HCT116 (cell line): ENCODE data around the gene MST1R. TPM values are rescaled to one million over a fixed set of nuclear protein-coding genes. Genes with fewer than 3 reads are reported as not detected.

ENCODE experiments used
- ATAC-seq: fragments of 200-7000 bp; cut with Tn5 transposase; 2 replicates; pipeline ENCODE4 v1.9.1; 2020; ENCODE audit warnings: mild to moderate bottlenecking, moderate library complexity
- BruUV-seq: library from RNA; stranded (reverse); fragments of 400-500 nt; replicated peaks from 2 replicates; lab custom pipeline; 2021; lab: Mats Ljungman, UMichigan
- CTCF ChIA-PET: fragments of 300-600 bp; sonication (Branson Sonifier 250); formaldehyde crosslinking; loops from one replicate; lab custom pipeline; 2021; ENCODE audit warnings: antibody characterized with exemption; lab: Charles Lee
- POLR2A ChIA-PET: fragments of 300-600, 350-600 bp; sonication (Branson Sonifier 250); formaldehyde crosslinking; loops from one replicate; lab custom pipeline; 2021; ENCODE audit warnings: antibody characterized with exemption; lab: Charles Lee
- RAD21 ChIA-PET, 2 experiments: fragments of 300-600 bp; sonication (Branson Sonifier 250); formaldehyde crosslinking; loops; one replicate each; lab custom pipeline; 2023; ENCODE audit warnings: low total read pairs in 2 of 2; ENCODE audit not compliant: uncharacterized antibody in 2 of 2, unreplicated experiment in 2 of 2, low non-redundant PET in 1 of 2; lab: Charles Lee
- DNase-seq: peaks from one replicate; pipeline ENCODE4 v3.0.0-alpha.2; 2010; ENCODE audit warnings: low read depth, low spot score
- H2AFZ ChIP-seq: fragments of 200-600 bp; shearing (Covaris generic), sonication (generic); 2 replicates; pipeline ENCODE4 v1.6.1; 2017; ENCODE audit warnings: low read depth, mixed run types, mixed read lengths, antibody characterized with exemption, low read length; ENCODE audit not compliant: poor library complexity, severe bottlenecking
- H3K27ac ChIP-seq: 2 replicates; pipeline ENCODE4 v1.5.1; 2012; ENCODE audit warnings: low read depth, low read length
- H3K27me3 ChIP-seq: fragments of 200-600 bp; sonication (generic); 2 replicates; pipeline ENCODE4 v1.6.1; 2016; ENCODE audit warnings: mixed run types, low read length, mixed read lengths; ENCODE audit not compliant: insufficient read depth
- H3K36me3 ChIP-seq, 2 experiments: fragments of 200-500 bp in 1 of 2; fragments of 200-600 bp in 1 of 2; sonication (Bioruptor generic) in 1 of 2; sonication (generic) in 1 of 2; 2 replicates each; pipeline versions ENCODE4 v1.5.1 to v1.6.1; 2014 to 2016; ENCODE audit warnings: low read length in 2 of 2, inconsistent platforms in 1 of 2, mixed read lengths in 1 of 2, mixed run types in 1 of 2; ENCODE audit not compliant: insufficient read depth in 2 of 2, control insufficient read depth in 1 of 2
- H3K4me1 ChIP-seq, 2 experiments: fragments of 200-600 bp in 1 of 2; sonication (generic) in 1 of 2; 2 replicates each; pipeline versions ENCODE4 v1.5.1 to v1.6.1; 2012 to 2017; ENCODE audit warnings: low read length in 2 of 2, inconsistent platforms in 1 of 2, mild to moderate bottlenecking in 1 of 2, mixed read lengths in 1 of 2, mixed run types in 1 of 2, moderate library complexity in 1 of 2; ENCODE audit not compliant: insufficient read depth in 2 of 2, control insufficient read depth in 1 of 2
- H3K4me2 ChIP-seq: fragments of 200-600 bp; sonication (generic); 2 replicates; pipeline ENCODE4 v1.6.1; 2017; ENCODE audit warnings: mixed run types, low read length, mixed read lengths
- H3K4me3 ChIP-seq, 2 experiments: fragments of 200-600 bp in 1 of 2; sonication (generic) in 1 of 2; replicated peaks in 1 of 2; 2 replicates each; pipeline ENCODE4 v1.5.1; 2011 to 2016; ENCODE audit warnings: low read length in 2 of 2, control low read depth in 1 of 2, low read depth in 1 of 2, mild to moderate bottlenecking in 1 of 2, mixed read lengths in 1 of 2, mixed run types in 1 of 2
- H3K79me2 ChIP-seq: fragments of 200-600 bp; sonication (generic); 2 replicates; pipeline ENCODE4 v1.6.1; 2017; ENCODE audit warnings: mild to moderate bottlenecking, mixed run types, low read length, moderate library complexity, mixed read lengths; ENCODE audit not compliant: insufficient read depth
- H3K9ac ChIP-seq: fragments of 200-600 bp; sonication (generic); 2 replicates; pipeline ENCODE4 v1.6.1; 2016; ENCODE audit warnings: low read length, mixed read lengths
- H3K9me2 ChIP-seq: fragments of 200-600 bp; sonication (generic), shearing (Covaris generic); 2 replicates; pipeline ENCODE4 v1.6.1; 2017; ENCODE audit warnings: mixed run types, mild to moderate bottlenecking, moderate library complexity; ENCODE audit not compliant: insufficient read depth
- H3K9me3 ChIP-seq, 2 experiments: fragments of 200-500 bp in 1 of 2; fragments of 200-600 bp in 1 of 2; sonication (Bioruptor generic) in 1 of 2; sonication (generic) in 1 of 2; 2 replicates each; pipeline ENCODE4 v1.6.1; 2014 to 2017; ENCODE audit warnings: low read length in 2 of 2, mixed read lengths in 2 of 2, inconsistent platforms in 1 of 2, low read depth in 1 of 2, mild to moderate bottlenecking in 1 of 2, mixed run types in 1 of 2, moderate library complexity in 1 of 2; ENCODE audit not compliant: control insufficient read depth in 1 of 2, insufficient read depth in 1 of 2
- H4K20me1 ChIP-seq: fragments of 200-600 bp; sonication (generic), shearing (Covaris generic); 2 replicates; pipeline ENCODE4 v1.6.1; 2017; ENCODE audit warnings: mixed run types, mild to moderate bottlenecking, moderate library complexity; ENCODE audit not compliant: insufficient read depth
- CBX3 ChIP-seq: IDR thresholded peaks from 2 replicates; pipeline ENCODE4 v1.6.1; 2012; ENCODE audit warnings: low read depth
- FOSL1 ChIP-seq: IDR thresholded peaks from 2 replicates; pipeline ENCODE4 v1.6.1; 2012; ENCODE audit warnings: low read depth
- MAX ChIP-seq: IDR thresholded peaks from 2 replicates; pipeline ENCODE4 v1.6.1; 2012
- POLR2A ChIP-seq: IDR thresholded peaks from 2 replicates; pipeline ENCODE4 v1.7.0; 2011; ENCODE audit warnings: borderline replicate concordance; ENCODE audit not compliant: insufficient read depth, insufficient read length; ENCODE audit errors: extremely low read depth
- POLR2AphosphoS5 ChIP-seq: IDR thresholded peaks from 2 replicates; pipeline ENCODE4 v1.6.1; 2011; ENCODE audit warnings: mild to moderate bottlenecking, low read depth, low read length, moderate library complexity
- YY1 ChIP-seq: IDR thresholded peaks from 2 replicates; pipeline ENCODE4 v1.6.1; 2011; ENCODE audit warnings: low read length, low read depth, moderate library complexity, mild to moderate bottlenecking; ENCODE audit not compliant: insufficient replicate concordance; ENCODE audit errors: extremely low read depth
- ZFX ChIP-seq: fragments of 450-650 bp; IDR thresholded peaks from 2 replicates; pipeline ENCODE4 v1.6.1; 2017
- intact Hi-C: fragments of 100-400 bp; cut with micrococcal nuclease; formaldehyde crosslinking; loops from 2 replicates; pipeline ENCODE4 v1.10.0; 2022
- total RNA-seq: library from RNA; stranded (reverse); gene quantifications from one replicate; pipeline ENCODE4 v1.2.1, GENCODE V29; 2021; ENCODE audit not compliant: unreplicated experiment

The MST1R gene
- total RNA-seq, 1 experiment from 2014 or later, result 113 TPM

GRCh38 chr3:49896345-49896744 is 7.3 kb downstream of the MST1R start:
- Histone ChIP-seq H3K4me2 (no peak overlapping the region), H3K9me3 (no peaks in the 10 kb centered on the region), H3K27me3 (no peaks in the 10 kb centered on the region), H4K20me1 (no peaks in the 10 kb centered on the region), H3K27ac (no peak overlapping the region), H3K9me2 (no peaks in the 10 kb centered on the region), H3K79me2 (peaks cover 53% of the 10 kb centered on the region), H3K4me1 (peaks cover 27 to 36% of the 10 kb centered on the region in 2 experiments), H3K4me3 (no peak overlapping the region), H3K36me3 (peaks cover 35 to 49% of the 10 kb centered on the region in 2 experiments), H3K9ac (no peak overlapping the region), H2AFZ (no peak overlapping the region)
- ChIA-PET POLR2A (no interaction called here), CTCF (no interaction called here), RAD21 (no interaction called here)
- ATAC-seq, result no peak
- TF ChIP-seq POLR2AphosphoS5 (0 out of 2 replicates have a peak, but pooled peaks have one; percentile 5), POLR2A (no peak)
- BruUV-seq, result no TSS peak
- no peak for DNase-seq
- intact Hi-C loops, result no loop called here

GRCh38 chr3:49895791-49896190 is 7.9 kb downstream of the MST1R start:
- no peak overlapping the region for H3K27ac ChIP-seq
- TF ChIP-seq CBX3 (no peak), ZFX (no peak), MAX (no peak), FOSL1 (no peak), POLR2AphosphoS5 (0 out of 2 replicates have a peak, but pooled peaks have one; percentile 2), YY1 (no peak)
- H3K27me3 ChIP-seq, result no peaks in the 10 kb centered on the region
- DNase-seq (no peak), ATAC-seq (no peak)
- H3K4me2 ChIP-seq, result no peak overlapping the region
- intact Hi-C loops, result no loop called here
- no TSS peak for BruUV-seq
- no peak overlapping the region for H2AFZ ChIP-seq
- H3K79me2 ChIP-seq, result peaks cover 48% of the 10 kb centered on the region
- ChIA-PET RAD21 (no interaction called here), CTCF (no interaction called here), POLR2A (no interaction called here)
- H3K9me3 ChIP-seq, result no peaks in the 10 kb centered on the region
- H3K4me1 ChIP-seq, result peaks cover 22 to 31% of the 10 kb centered on the region in 2 experiments
- no peaks in the 10 kb centered on the region for H3K9me2 ChIP-seq
- no peak overlapping the region for H3K4me3 ChIP-seq
- no peaks in the 10 kb centered on the region for H4K20me1 ChIP-seq
- no peak overlapping the region for H3K9ac ChIP-seq
- peaks cover 37 to 53% of the 10 kb centered on the region in 2 experiments for H3K36me3 ChIP-seq
